Endothelial cell of umbilical vein (primary cell): ENCODE measurements around the gene MLLT1. TPM values are rescaled to one million over a fixed set of nuclear protein-coding genes. Genes with fewer than 3 reads are reported as not detected.

Experiments
- BruUV-seq: library from RNA; stranded (reverse); fragments of 400-500 nt; replicated peaks from 2 replicates; lab custom pipeline; 2021; lab: Mats Ljungman, UMichigan
- CTCF ChIA-PET: fragments of 300-600, 350-600 bp; sonication (Branson Sonifier 250); formaldehyde crosslinking; loops from one replicate; lab custom pipeline; 2021; ENCODE audit warnings: antibody characterized with exemption, inconsistent platforms; lab: Charles Lee
- POLR2A ChIA-PET: fragments of 300-600, 350-600 bp; sonication (Branson Sonifier 250); formaldehyde crosslinking; loops from one replicate; lab custom pipeline; 2021; ENCODE audit warnings: antibody characterized with exemption, inconsistent platforms; lab: Charles Lee
- DNase-seq: peaks from one replicate; pipeline ENCODE4 v3.0.0-alpha.2; 2011; ENCODE audit warnings: low read depth, low spot score
- FAIRE-seq: peaks from 2 replicates; lab custom pipeline; 2011; peaks lifted over from hg19 to GRCh38; lab: Jason Lieb, UNC
- H2AFZ ChIP-seq: 2 replicates; pipeline ENCODE4 v1.6.0; 2012; ENCODE audit warnings: low read depth, low read length, control low read depth, inconsistent platforms
- H3K27ac ChIP-seq: 2 replicates; pipeline ENCODE4 v1.5.1; 2011; ENCODE audit warnings: low read depth, mild to moderate bottlenecking, control low read depth, low read length, moderate library complexity; ENCODE audit not compliant: insufficient read depth
- H3K27me3 ChIP-seq, 2 experiments: 2 replicates each; pipeline versions ENCODE4 v1.6.0 to v1.6.1; 2011; ENCODE audit warnings: low read length in 2 of 2, mixed read lengths in 1 of 2; ENCODE audit not compliant: control insufficient read depth in 2 of 2, insufficient read depth in 2 of 2
- H3K36me3 ChIP-seq, 2 experiments: 2 replicates in 1 of 2; 3 replicates in 1 of 2; pipeline ENCODE4 v1.5.1; 2011; ENCODE audit warnings: low read length in 2 of 2, mild to moderate bottlenecking in 1 of 2, moderate library complexity in 1 of 2; ENCODE audit not compliant: control insufficient read depth in 2 of 2, insufficient read depth in 2 of 2; ENCODE audit errors: extremely low read depth in 1 of 2
- H3K4me1 ChIP-seq: 3 replicates; pipeline ENCODE4 v1.5.1; 2011; ENCODE audit warnings: mild to moderate bottlenecking, low read length; ENCODE audit not compliant: control insufficient read depth, insufficient read depth; ENCODE audit errors: extremely low read depth
- H3K4me2 ChIP-seq: 2 replicates; pipeline ENCODE4 v1.6.1; 2011; ENCODE audit warnings: low read length, control low read depth, mixed read lengths; ENCODE audit not compliant: insufficient read depth
- H3K4me3 ChIP-seq, 3 experiments: fragments of 200-600 bp in 1 of 3; sonication (generic), shearing (Covaris generic) in 1 of 3; replicated peaks in 1 of 3; 2 replicates each; pipeline ENCODE4 v1.5.1; 2011 to 2016; ENCODE audit warnings: control low read depth in 3 of 3, low read length in 3 of 3, mild to moderate bottlenecking in 2 of 3, inconsistent platforms in 1 of 3, low read depth in 1 of 3, moderate library complexity in 1 of 3; ENCODE audit not compliant: insufficient read depth in 1 of 3
- H3K79me2 ChIP-seq: 2 replicates; pipeline ENCODE4 v1.6.0; 2012; ENCODE audit warnings: low read length, inconsistent platforms; ENCODE audit not compliant: control insufficient read depth, insufficient read depth
- H3K9ac ChIP-seq: replicated peaks from 2 replicates; pipeline ENCODE3; 2011; ENCODE audit warnings: low read length, control low read depth; ENCODE audit not compliant: insufficient read depth; ENCODE audit errors: extremely low read depth
- H3K9me1 ChIP-seq: replicated peaks from 3 replicates; pipeline ENCODE4 v1.6.0; 2011; ENCODE audit warnings: mild to moderate bottlenecking, low read length; ENCODE audit not compliant: control insufficient read depth, insufficient read depth; ENCODE audit errors: extremely low read depth
- H3K9me3 ChIP-seq: replicated peaks from 2 replicates; pipeline ENCODE4 v1.5.1; 2012; ENCODE audit warnings: low read length, inconsistent platforms; ENCODE audit not compliant: control insufficient read depth, insufficient read depth
- H4K20me1 ChIP-seq: replicated peaks from 2 replicates; pipeline ENCODE3; 2011; ENCODE audit warnings: mild to moderate bottlenecking, low read length; ENCODE audit not compliant: control insufficient read depth, insufficient read depth; ENCODE audit errors: extremely low read depth
- CTCF ChIP-seq, 2 donors: IDR thresholded peaks; 1 replicate in 1 of 2; 2 replicates in 1 of 2; pipeline ENCODE4 v1.5.1; 2011; ENCODE audit warnings: low read length in 2 of 2, mild to moderate bottlenecking in 2 of 2, moderate library complexity in 2 of 2, control low read depth in 1 of 2, inconsistent platforms in 1 of 2, low read depth in 1 of 2; ENCODE audit not compliant: insufficient read depth in 1 of 2; ENCODE audit errors: extremely low read depth in 1 of 2
- EZH2 ChIP-seq: IDR thresholded peaks from 2 replicates; pipeline ENCODE4 v1.6.1; 2012; ENCODE audit warnings: borderline replicate concordance, low read depth, mild to moderate bottlenecking, moderate library complexity, low read length, inconsistent platforms; ENCODE audit not compliant: severe bottlenecking
- FOS ChIP-seq: IDR thresholded peaks from 2 replicates; pipeline ENCODE4 v1.6.1; 2011; ENCODE audit warnings: mild to moderate bottlenecking, low read length, moderate library complexity, borderline replicate concordance; ENCODE audit not compliant: insufficient read depth
- GATA2 ChIP-seq: IDR thresholded peaks from 2 replicates; pipeline ENCODE4 v1.7.0; 2011; ENCODE audit warnings: low read depth, mild to moderate bottlenecking, moderate library complexity, mixed read lengths, low read length; ENCODE audit not compliant: insufficient read length, insufficient read depth
- JUN ChIP-seq: IDR thresholded peaks from 2 replicates; pipeline ENCODE4 v1.6.1; 2011; ENCODE audit warnings: borderline replicate concordance, low read depth; ENCODE audit not compliant: insufficient read length, insufficient read depth
- MAX ChIP-seq: IDR thresholded peaks from 2 replicates; pipeline ENCODE4 v1.6.1; 2011; ENCODE audit not compliant: insufficient read depth, insufficient read length
- MYC ChIP-seq: IDR thresholded peaks from one replicate; pipeline ENCODE4 v1.6.1; 2011; ENCODE audit warnings: mild to moderate bottlenecking, low read depth, low read length
- POLR2A ChIP-seq: IDR thresholded peaks from 2 replicates; pipeline ENCODE4 v1.6.1; 2012; ENCODE audit warnings: low read depth, mild to moderate bottlenecking, control low read depth, low read length
- POLR2AphosphoS5 ChIP-seq: IDR thresholded peaks from 2 replicates; pipeline ENCODE4 v1.6.1; 2012; ENCODE audit warnings: low read depth, mild to moderate bottlenecking, control low read depth, low read length, moderate library complexity; ENCODE audit not compliant: insufficient read depth
- dilution Hi-C: fragments of 300-500 bp; cut with MboI; formaldehyde crosslinking; loops from one replicate; pipeline ENCODE4 v1.15.0; 2019; ENCODE audit warnings: low sequenced_read_pairs; ENCODE audit not compliant: extremely low pct_ligation_motif_present
- intact Hi-C: fragments of 100-400 bp; cut with micrococcal nuclease; formaldehyde crosslinking; loops from one replicate; pipeline ENCODE4 v1.10.0; 2022
- polyA plus RNA-seq, 4 experiments: library from polyadenylated mRNA; depleted of rRNA in 3 of 4; stranded (reverse) in 3 of 4; unstranded in 1 of 4; fragments of >200 nt; gene quantifications; 2 replicates each; pipeline versions ENCODE4 v1.2.1 to v1.2.3, GENCODE V29; 2011 to 2012; ENCODE audit warnings: missing spikeins in 1 of 4
- total RNA-seq: library from RNA; stranded (reverse); gene quantifications from 2 replicates; pipeline ENCODE4 v1.2.3, GENCODE V29; 2021

The MLLT1 gene
- total and polyA plus RNA-seq, 2 donors (not counting 3 experiments of a cell fraction or from before 2014, with no cell fraction given): 43.9 to 84.8 TPM

GRCh38 chr19:6221220-6221877 is 58.4 kb downstream of the MLLT1 start:
- Histone ChIP-seq H3K9me1 (no peaks in the 10 kb centered on the region), H3K27me3 (no peaks in the 10 kb centered on the region), H4K20me1 (no peaks in the 10 kb centered on the region), H3K4me3 (no peak overlapping the region), H3K9ac (no peak overlapping the region), H3K9me3 (no peaks in the 10 kb centered on the region), H3K36me3 (peaks cover 3 to 36% of the 10 kb centered on the region in 2 experiments), H3K27ac (no peak overlapping the region), H3K4me2 (no peak overlapping the region), H3K4me1 (peaks cover 22% of the 10 kb centered on the region), H2AFZ (no peak overlapping the region), H3K79me2 (peaks cover 6% of the 10 kb centered on the region)
- ChIA-PET POLR2A (no interaction called here), CTCF (interaction anchor here (1.8 to 3.7 kb wide), 5 partner anchors 15 to 95 kb away, joined by 6 to 42 read pairs (median 9); no protein-coding TSS in a partner anchor)
- TF ChIP-seq MAX (no peak), POLR2AphosphoS5 (no peak), CTCF (IDR thresholded peaks at IDR 0.05; ENCODE audit: extremely low read depth in 1 of 2, insufficient read depth in 1 of 2, low read depth in 1 of 2, low read length in 2 of 2) (no peak), EZH2 (no peak), JUN (no peak), MYC (no peak), FOS (no peak), POLR2A (no peak), GATA2 (no peak)
- DNase-seq (no peak), FAIRE-seq (no peak)
- intact Hi-C loops: no loop called here
- BruUV-seq: no TSS peak
- dilution Hi-C loops: loop anchor here (10.0 kb wide), 1 partner anchor 53 kb away; the partner anchor contains the start of gene MLLT1
